Endothelial cell of umbilical vein (primary cell): Measurements from ENCODE around the gene FHIT.

Experiments
- CTCF ChIP-seq, 2 donors: IDR thresholded peaks; 1 replicate in 1 of 2; 2 replicates in 1 of 2; pipeline ENCODE4 v1.5.1; 2011; ENCODE audit warnings: low read length in 2 of 2, mild to moderate bottlenecking in 2 of 2, moderate library complexity in 2 of 2, control low read depth in 1 of 2, inconsistent platforms in 1 of 2, low read depth in 1 of 2; ENCODE audit not compliant: insufficient read depth in 1 of 2; ENCODE audit errors: extremely low read depth in 1 of 2
- EZH2 ChIP-seq: IDR thresholded peaks from 2 replicates; pipeline ENCODE4 v1.6.1; 2012; ENCODE audit warnings: borderline replicate concordance, low read depth, mild to moderate bottlenecking, moderate library complexity, low read length, inconsistent platforms; ENCODE audit not compliant: severe bottlenecking
- JUN ChIP-seq: IDR thresholded peaks from 2 replicates; pipeline ENCODE4 v1.6.1; 2011; ENCODE audit warnings: borderline replicate concordance, low read depth; ENCODE audit not compliant: insufficient read length, insufficient read depth
- MAX ChIP-seq: IDR thresholded peaks from 2 replicates; pipeline ENCODE4 v1.6.1; 2011; ENCODE audit not compliant: insufficient read depth, insufficient read length
- MYC ChIP-seq: IDR thresholded peaks from one replicate; pipeline ENCODE4 v1.6.1; 2011; ENCODE audit warnings: mild to moderate bottlenecking, low read depth, low read length
- POLR2A ChIP-seq: IDR thresholded peaks from 2 replicates; pipeline ENCODE4 v1.6.1; 2012; ENCODE audit warnings: low read depth, mild to moderate bottlenecking, control low read depth, low read length
- POLR2AphosphoS5 ChIP-seq: IDR thresholded peaks from 2 replicates; pipeline ENCODE4 v1.6.1; 2012; ENCODE audit warnings: low read depth, mild to moderate bottlenecking, control low read depth, low read length, moderate library complexity; ENCODE audit not compliant: insufficient read depth

- no peak for TF ChIP-seq POLR2AphosphoS5
- no peak for TF ChIP-seq CTCF (IDR thresholded peaks at IDR 0.05; ENCODE audit: extremely low read depth in 1 of 2, insufficient read depth in 1 of 2, low read depth in 1 of 2, low read length in 2 of 2)
- no peak for TF ChIP-seq POLR2A
- no peak for TF ChIP-seq EZH2
- TF ChIP-seq MYC = no peak
- TF ChIP-seq MAX = no peak
- no peak for TF ChIP-seq JUN
Observed at GRCh38 chr3:61092870-61093269, 158.4 kb downstream of the FHIT start.
